OCI-LY1 (cell line): ENCODE data around the gene ATP5F1D.

Source experiments
- H2AFZ ChIP-seq: fragments of 200-600 bp; sonication (generic), shearing (Covaris generic); 2 replicates; pipeline ENCODE4 v1.6.0; 2014; ENCODE audit warnings: antibody characterized with exemption, mild to moderate bottlenecking, low read length
- H3F3A ChIP-seq: fragments of 200-600 bp; sonication (generic), shearing (Covaris generic); 2 replicates; pipeline ENCODE4 v1.6.0; 2014; ENCODE audit warnings: mild to moderate bottlenecking, antibody characterized with exemption, low read length, moderate library complexity; ENCODE audit not compliant: insufficient read depth
- H3K27ac ChIP-seq: fragments of 200-600 bp; sonication (generic); 2 replicates; pipeline ENCODE4 v1.5.1; 2014; ENCODE audit warnings: low read length, mixed run types, mild to moderate bottlenecking, low read depth; ENCODE audit not compliant: poor library complexity, severe bottlenecking
- H3K27me3 ChIP-seq: fragments of 200-600 bp; sonication (generic); 2 replicates; pipeline ENCODE4 v1.6.0; 2014; ENCODE audit warnings: antibody characterized with exemption, mild to moderate bottlenecking, low read length, moderate library complexity; ENCODE audit not compliant: insufficient read depth
- H3K36me3 ChIP-seq: fragments of 200-600 bp; sonication (generic); 2 replicates; pipeline ENCODE4 v1.6.1; 2014; ENCODE audit warnings: mild to moderate bottlenecking, antibody characterized with exemption, low read length, moderate library complexity, mixed read lengths; ENCODE audit not compliant: insufficient read depth
- H3K4me1 ChIP-seq: fragments of 200-600 bp; sonication (generic); 2 replicates; pipeline ENCODE4 v1.5.1; 2014; ENCODE audit warnings: mild to moderate bottlenecking, low read length, moderate library complexity; ENCODE audit not compliant: insufficient read depth, severe bottlenecking
- H3K4me2 ChIP-seq: fragments of 200-600 bp; sonication (generic), shearing (Covaris generic); 2 replicates; pipeline ENCODE4 v1.6.1; 2014; ENCODE audit warnings: low read length
- H3K4me3 ChIP-seq: fragments of 200-600 bp; sonication (generic); 2 replicates; pipeline ENCODE4 v1.5.1; 2014; ENCODE audit warnings: low read length, low read depth, mild to moderate bottlenecking, mixed read lengths; ENCODE audit not compliant: poor library complexity, severe bottlenecking
- H3K79me2 ChIP-seq: fragments of 200-600 bp; shearing (Covaris generic); 2 replicates; pipeline ENCODE4 v1.6.1; 2016; ENCODE audit warnings: mixed run types, low read length, mixed read lengths; ENCODE audit not compliant: insufficient read depth
- H3K9ac ChIP-seq: fragments of 200-600 bp; sonication (generic), shearing (Covaris generic); 2 replicates; pipeline ENCODE4 v1.6.1; 2014; ENCODE audit warnings: mild to moderate bottlenecking, low read length, mixed read lengths
- H3K9me2 ChIP-seq: fragments of 200-600 bp; sonication (generic), shearing (Covaris generic); 2 replicates; pipeline ENCODE4 v1.6.1; 2014; ENCODE audit warnings: low read depth, mild to moderate bottlenecking, low read length, mixed read lengths
- H3K9me3 ChIP-seq: fragments of 200-600 bp; shearing (Covaris generic); 2 replicates; pipeline ENCODE4 v1.6.1; 2014; ENCODE audit warnings: low read length, mixed read lengths
- H4K20me1 ChIP-seq: fragments of 200-600 bp; sonication (generic), shearing (Covaris generic); 2 replicates; pipeline ENCODE4 v1.6.0; 2016; ENCODE audit warnings: mild to moderate bottlenecking, low read length; ENCODE audit not compliant: insufficient read depth
- CTCF ChIP-seq: fragments of 200-600 bp; sonication (generic), shearing (Covaris generic); IDR thresholded peaks from 2 replicates; pipeline ENCODE4 v1.5.1; 2017; ENCODE audit warnings: mild to moderate bottlenecking, antibody characterized with exemption, low read length, moderate library complexity, mixed read lengths
- EZH2 ChIP-seq: fragments of 200-600 bp; sonication (generic), shearing (Covaris generic); IDR thresholded peaks from 2 replicates; pipeline ENCODE4 v1.8.0; 2017; ENCODE audit warnings: borderline replicate concordance, mixed run types, mild to moderate bottlenecking, antibody characterized with exemption, low read length, moderate library complexity, mixed read lengths

The ATP5F1D gene

GRCh38 chr19:1234051-1234954 is 7.2 kb upstream of the ATP5F1D start:
- Histone ChIP-seq H3K9me3 (no peaks in the 10 kb centered on the region), H3K27me3 (peaks cover 6% of the 10 kb centered on the region; the same call in 1 of the 2 replicates), H3K4me1 (peaks cover 6% of the 10 kb centered on the region), H3K79me2 (no peaks in the 10 kb centered on the region), H3K4me2 (no peak overlapping the region), H3F3A (peaks cover 2% of the 10 kb centered on the region; the same call in 1 of the 2 replicates), H3K27ac (no peak overlapping the region), H2AFZ (no peak overlapping the region), H3K4me3 (no peak overlapping the region), H4K20me1 (no peaks in the 10 kb centered on the region), H3K9ac (no peak overlapping the region), H3K9me2 (no peaks in the 10 kb centered on the region), H3K36me3 (no peaks in the 10 kb centered on the region)
- no peak for TF ChIP-seq CTCF
- TF ChIP-seq EZH2: no peak

GRCh38 chr19:1234955-1235380 is 6.6 kb upstream of the ATP5F1D start:
- H3K9me3 ChIP-seq: no peaks in the 10 kb centered on the region
- no peaks in the 10 kb centered on the region for H3K36me3 ChIP-seq
- H3K27ac ChIP-seq: no peak overlapping the region
- H3K79me2 ChIP-seq: no peaks in the 10 kb centered on the region
- no peak overlapping the region for H3K4me2 ChIP-seq
- H4K20me1 ChIP-seq: no peaks in the 10 kb centered on the region
- no peak overlapping the region for H3K4me3 ChIP-seq
- H3K4me1 ChIP-seq: peaks cover 8% of the 10 kb centered on the region
- no peak overlapping the region for H2AFZ ChIP-seq
- no peaks in the 10 kb centered on the region for H3K9me2 ChIP-seq
- no peak for TF ChIP-seq CTCF
- TF ChIP-seq EZH2: no peak
- H3K9ac ChIP-seq: no peak overlapping the region
- H3F3A ChIP-seq: peaks cover 5% of the 10 kb centered on the region; the same call in 1 of the 2 replicates
- peaks cover 6% of the 10 kb centered on the region; the same call in 1 of the 2 replicates for H3K27me3 ChIP-seq

- Histone ChIP-seq H3K36me3 (no peaks in the 10 kb centered on the region), H2AFZ (no peak overlapping the region), H3K27ac (no peak overlapping the region), H3K9me2 (no peaks in the 10 kb centered on the region), H3K9ac (no peak overlapping the region), H3K27me3 (peaks cover 6% of the 10 kb centered on the region; the same call in 1 of the 2 replicates), H3F3A (peaks cover 5% of the 10 kb centered on the region; the same call in 1 of the 2 replicates), H3K4me2 (no peak overlapping the region), H3K4me3 (no peak overlapping the region), H3K79me2 (no peaks in the 10 kb centered on the region), H3K4me1 (peaks cover 14% of the 10 kb centered on the region), H4K20me1 (no peaks in the 10 kb centered on the region), H3K9me3 (no peaks in the 10 kb centered on the region)
- no peak for TF ChIP-seq EZH2
- no peak for TF ChIP-seq CTCF
Observed at GRCh38 chr19:1235625-1236538, 5.7 kb upstream of the ATP5F1D start.
